CD4-positive, alpha-beta memory T cell (primary cell): Measurements from ENCODE around the gene GAK. TPM values are rescaled to one million over a fixed set of nuclear protein-coding genes. Genes with fewer than 3 reads are reported as not detected.

Experiments
- CTCF ChIA-PET: fragments of 350-600 bp; sonication (Branson Sonifier 250); formaldehyde crosslinking; loops from one replicate; lab custom pipeline; 2021; ENCODE audit warnings: inconsistent platforms; ENCODE audit not compliant: partially characterized antibody; lab: Charles Lee
- POLR2A ChIA-PET: fragments of 350-600 bp; sonication (Branson Sonifier 250); formaldehyde crosslinking; loops from one replicate; lab custom pipeline; 2021; ENCODE audit not compliant: partially characterized antibody; lab: Charles Lee
- DNase-seq, 5 donors: peaks; one replicate each; pipeline versions ENCODE4 v3.0.0 to v3.0.0-alpha.2; 2020 to 2022; ENCODE audit warnings: mixed read lengths in 1 of 5
- H3K27ac ChIP-seq: one replicate; pipeline ENCODE4 v1.7.0; 2013; ENCODE audit warnings: low read depth, low read length
- H3K27me3 ChIP-seq: 2 replicates; pipeline ENCODE4 v1.7.0; 2013; ENCODE audit warnings: mild to moderate bottlenecking, low read length, moderate library complexity; ENCODE audit not compliant: insufficient read depth
- H3K36me3 ChIP-seq: 2 replicates; pipeline ENCODE4 v1.7.0; 2013; ENCODE audit warnings: mild to moderate bottlenecking, low read length, moderate library complexity; ENCODE audit not compliant: insufficient read depth
- H3K4me1 ChIP-seq: 2 replicates; pipeline ENCODE4 v1.7.0; 2013; ENCODE audit warnings: mild to moderate bottlenecking, low read length, moderate library complexity; ENCODE audit not compliant: insufficient read depth
- H3K4me3 ChIP-seq, 2 donors: one replicate each; pipeline ENCODE4 v1.7.0; 2013; ENCODE audit warnings: low read length in 2 of 2, mild to moderate bottlenecking in 1 of 2
- H3K9me3 ChIP-seq, 2 donors: one replicate each; pipeline ENCODE4 v1.7.0; 2013; ENCODE audit warnings: low read length in 2 of 2, control low read depth in 1 of 2; ENCODE audit not compliant: control insufficient read depth in 1 of 2
- H3K27ac Mint-ChIP-seq, 7 donors: one replicate each; pipeline ENCODE4 v1.8.0; 2020 to 2021; ENCODE audit warnings: mixed read lengths in 7 of 7, mild to moderate bottlenecking in 6 of 7, inconsistent platforms in 3 of 7, moderate library complexity in 3 of 7
- H3K27me3 Mint-ChIP-seq, 2 donors: one replicate each; pipeline ENCODE4 v1.8.0; 2020 to 2021; ENCODE audit warnings: mixed read lengths in 2 of 2
- H3K36me3 Mint-ChIP-seq, 2 donors: one replicate each; pipeline ENCODE4 v1.8.0; 2020 to 2021; ENCODE audit warnings: mixed read lengths in 2 of 2, inconsistent platforms in 1 of 2, mild to moderate bottlenecking in 1 of 2
- H3K4me1 Mint-ChIP-seq, 4 donors: one replicate each; pipeline ENCODE4 v1.8.0; 2020 to 2021; ENCODE audit warnings: mixed read lengths in 4 of 4, mild to moderate bottlenecking in 1 of 4
- H3K4me3 Mint-ChIP-seq, 8 donors: one replicate each; pipeline ENCODE4 v1.8.0; 2020 to 2021; ENCODE audit warnings: mixed read lengths in 8 of 8, mild to moderate bottlenecking in 7 of 8, moderate library complexity in 6 of 8, inconsistent platforms in 3 of 8
- H3K9me3 Mint-ChIP-seq, 8 donors: one replicate each; pipeline ENCODE4 v1.8.0; 2020 to 2021; ENCODE audit warnings: mixed read lengths in 8 of 8, mild to moderate bottlenecking in 5 of 8, inconsistent platforms in 3 of 8, moderate library complexity in 1 of 8
- intact Hi-C: fragments of 100-400 bp; cut with micrococcal nuclease; formaldehyde crosslinking; loops from one replicate; pipeline ENCODE4 v1.15.1; 2023
- polyA plus RNA-seq, 2 donors: library from polyadenylated mRNA; unstranded; fragments of 300-500 nt; fragmentation: Illumina TruSeq; gene quantifications; one replicate each; pipeline ENCODE4 v1.2.3, GENCODE V29; 2021
- total RNA-seq, 2 experiments: library from RNA; stranded (reverse); gene quantifications; one replicate each; pipeline ENCODE4 v1.2.3, GENCODE V29; 2021

Gene GAK
- total and polyA plus RNA-seq, 4 experiments from 2014 or later, result 32.5 to 188 (median 130) TPM

DNA sequence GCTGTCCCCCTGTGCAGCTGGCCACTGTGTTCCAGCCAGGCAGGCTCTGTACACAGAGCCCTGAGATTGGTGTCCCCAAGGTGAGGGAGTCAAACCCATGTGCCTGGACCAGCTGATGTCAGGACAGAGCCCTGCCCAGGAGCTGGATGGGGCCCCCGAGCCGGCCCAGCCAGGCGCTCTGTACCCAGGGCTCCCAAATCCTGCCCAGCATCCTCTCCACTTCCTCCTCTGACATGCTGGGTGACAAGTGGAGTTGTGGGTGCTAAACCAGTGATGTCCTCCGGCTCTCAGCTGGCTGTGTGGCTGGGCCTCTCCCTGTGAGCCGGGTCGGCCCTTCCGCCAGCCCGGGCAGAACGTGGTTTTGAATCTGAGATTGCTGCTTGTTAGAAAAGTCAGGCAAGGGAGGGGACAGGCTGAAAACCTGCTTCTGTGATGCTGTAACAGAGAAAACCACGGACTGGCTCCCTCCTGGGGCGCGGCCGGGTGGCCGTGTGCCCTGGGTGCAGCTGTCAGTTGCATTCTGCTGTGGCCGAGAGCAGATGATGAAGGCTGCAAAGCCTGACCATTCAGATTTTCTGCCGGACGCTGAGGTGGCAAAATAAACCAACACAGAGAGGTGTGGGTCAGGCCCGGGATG lies 98.3 kb downstream of the GAK start:
- ChIA-PET POLR2A (no interaction called here), CTCF (no interaction called here)
- no peaks in the 10 kb centered on the region for H3K27me3 ChIP-seq
- intact Hi-C loops, result no loop called here
- DNase-seq, result no peak
- H3K27ac ChIP-seq, result no peak overlapping the region
- H3K4me3 Mint-ChIP-seq, result no peak overlapping the region
- peaks cover 0 to 24% (median 14%) of the 10 kb centered on the region in 8 donors for H3K9me3 Mint-ChIP-seq
- H3K36me3 Mint-ChIP-seq, result no peaks in the 10 kb centered on the region
- H3K4me1 Mint-ChIP-seq, result no peaks in the 10 kb centered on the region
- H3K9me3 ChIP-seq, result peaks cover 0 to 10% of the 10 kb centered on the region in 2 donors
- peaks cover 2 to 6% of the 10 kb centered on the region in 2 donors for H3K27me3 Mint-ChIP-seq
- H3K4me3 ChIP-seq, result no peak overlapping the region
- H3K4me1 ChIP-seq, result no peaks in the 10 kb centered on the region
- H3K36me3 ChIP-seq, result no peaks in the 10 kb centered on the region
- no peak overlapping the region for H3K27ac Mint-ChIP-seq

DNA sequence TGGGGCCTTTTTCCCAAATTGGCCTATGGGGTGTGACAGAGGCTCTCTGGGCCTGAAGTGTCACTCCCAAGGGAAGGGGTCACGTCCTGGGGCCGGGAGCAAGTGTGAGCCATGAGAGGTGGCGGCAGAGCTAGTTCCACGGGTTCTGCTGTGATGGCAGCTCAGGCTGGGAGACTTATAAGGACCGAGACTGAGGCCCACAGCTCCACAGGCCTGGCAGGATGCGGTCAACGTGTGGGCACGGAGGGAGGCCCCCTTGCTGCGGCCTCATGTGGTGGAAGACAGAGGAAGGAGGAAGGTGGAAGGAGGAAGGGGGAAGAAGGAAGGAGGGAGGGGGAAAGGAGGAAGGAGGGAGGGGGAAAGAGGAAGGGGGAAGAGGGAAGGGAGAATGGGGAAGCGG lies 99.0 kb downstream of the GAK start:
- intact Hi-C loops, result no loop called here
- Mint-ChIP-seq H3K36me3 (no peaks in the 10 kb centered on the region), H3K9me3 (peaks cover 0 to 17% (median 12%) of the 10 kb centered on the region in 8 donors), H3K27ac (no peak overlapping the region), H3K4me3 (no peak overlapping the region), H3K4me1 (peaks cover 0 to 2% (median under 1%) of the 10 kb centered on the region in 4 donors), H3K27me3 (peaks cover 5 to 11% of the 10 kb centered on the region in 2 donors)
- Histone ChIP-seq H3K27me3 (peaks cover 6% of the 10 kb centered on the region), H3K27ac (no peak overlapping the region), H3K4me1 (no peaks in the 10 kb centered on the region), H3K36me3 (no peaks in the 10 kb centered on the region), H3K4me3 (no peak overlapping the region), H3K9me3 (peaks cover 0 to 10% of the 10 kb centered on the region in 2 donors)
- no peak for DNase-seq
- ChIA-PET CTCF (no interaction called here), POLR2A (no interaction called here)

DNA sequence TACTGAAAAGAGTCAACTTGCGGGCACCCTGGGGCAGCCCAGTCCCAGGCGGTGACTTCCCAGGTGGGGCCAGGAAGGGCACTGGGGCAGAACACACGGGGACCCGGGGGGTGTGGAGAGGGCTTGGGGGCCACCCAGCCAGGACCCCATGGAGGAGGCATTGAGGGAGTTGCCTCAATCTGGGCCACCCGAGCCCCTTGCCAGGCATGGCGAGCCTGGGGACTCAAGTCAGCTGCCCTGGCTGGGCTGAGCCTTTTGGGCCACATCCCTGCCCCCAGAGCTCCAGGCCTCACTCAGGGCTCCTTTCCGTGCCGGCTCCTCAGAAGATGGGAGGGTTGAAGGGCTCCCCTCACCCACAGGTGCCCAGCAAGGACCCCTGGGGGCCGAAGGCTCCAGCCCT lies 99.6 kb downstream of the GAK start:
- Mint-ChIP-seq H3K9me3 (peaks cover 0 to 11% (median 5%) of the 10 kb centered on the region in 8 donors), H3K27me3 (peaks cover 10 to 17% of the 10 kb centered on the region in 2 donors), H3K4me3 (no peak overlapping the region), H3K36me3 (no peaks in the 10 kb centered on the region), H3K4me1 (peaks cover 0 to 8% (median 5%) of the 10 kb centered on the region in 4 donors), H3K27ac (no peak overlapping the region)
- H3K36me3 ChIP-seq, result no peaks in the 10 kb centered on the region
- no peak overlapping the region for H3K27ac ChIP-seq
- DNase-seq, result no peak
- POLR2A ChIA-PET, result no interaction called here
- H3K4me1 ChIP-seq, result no peaks in the 10 kb centered on the region
- H3K9me3 ChIP-seq, result peaks cover 0 to 4% of the 10 kb centered on the region in 2 donors
- intact Hi-C loops, result no loop called here
- H3K4me3 ChIP-seq, result no peak overlapping the region
- peaks cover 11% of the 10 kb centered on the region for H3K27me3 ChIP-seq
- CTCF ChIA-PET, result no interaction called here

DNA sequence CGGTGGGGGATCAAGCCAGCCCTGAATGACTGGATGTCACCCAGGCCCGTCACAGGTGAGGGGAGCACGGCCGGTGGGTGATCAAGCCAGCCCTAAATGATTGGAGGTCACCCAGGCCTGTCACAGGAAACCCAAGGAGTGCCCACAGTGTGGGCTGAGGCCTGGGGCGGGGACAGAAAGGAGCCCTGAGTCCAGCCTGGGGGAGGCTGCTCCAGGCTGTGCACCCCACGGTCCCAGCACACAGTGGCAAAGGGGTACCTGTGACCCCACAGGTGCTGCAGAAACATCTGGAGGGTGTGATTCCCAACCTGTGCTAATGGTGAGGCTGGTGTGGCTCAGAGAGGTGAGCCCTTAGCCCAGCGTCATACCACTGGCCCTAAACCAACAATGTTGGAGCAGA lies 100.0 kb downstream of the GAK start:
- POLR2A ChIA-PET, result no interaction called here
- CTCF ChIA-PET, result no interaction called here
- intact Hi-C loops, result no loop called here
- Mint-ChIP-seq H3K4me1 (peaks cover 0 to 9% (median 5%) of the 10 kb centered on the region in 4 donors), H3K27me3 (peaks cover 12 to 18% of the 10 kb centered on the region in 2 donors), H3K36me3 (no peaks in the 10 kb centered on the region), H3K27ac (no peak overlapping the region), H3K4me3 (no peak overlapping the region), H3K9me3 (peaks cover 0 to 8% (median 2%) of the 10 kb centered on the region in 8 donors)
- no peak for DNase-seq
- no peak overlapping the region for H3K4me3 ChIP-seq
- no peak overlapping the region for H3K27ac ChIP-seq
- peaks cover 16% of the 10 kb centered on the region for H3K27me3 ChIP-seq
- no peaks in the 10 kb centered on the region for H3K4me1 ChIP-seq
- H3K9me3 ChIP-seq, result peaks cover 0 to under 1% of the 10 kb centered on the region in 2 donors
- no peaks in the 10 kb centered on the region for H3K36me3 ChIP-seq

DNA sequence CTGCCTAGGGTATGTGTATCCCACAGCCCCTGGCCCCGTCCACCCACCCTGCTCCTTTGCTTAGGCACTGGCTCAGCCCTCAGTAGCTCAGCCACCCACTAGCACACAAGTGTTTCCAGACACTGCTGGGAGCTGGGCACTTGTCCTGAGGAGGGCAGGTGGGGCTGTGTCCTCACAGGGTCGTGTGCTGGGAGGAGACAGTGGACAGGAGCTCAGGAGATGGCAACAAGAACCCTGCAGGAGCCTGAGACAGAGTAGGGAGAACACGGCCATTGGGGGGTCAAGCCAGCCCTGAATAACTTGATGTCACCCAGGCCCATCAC lies 100.7 kb downstream of the GAK start:
- no peak for DNase-seq
- intact Hi-C loops, result no loop called here
- peaks cover 12 to 18% of the 10 kb centered on the region in 2 donors for H3K27me3 Mint-ChIP-seq
- no peak overlapping the region for H3K27ac ChIP-seq
- H3K4me1 ChIP-seq, result no peaks in the 10 kb centered on the region
- peaks cover 0 to 8% (median 0%) of the 10 kb centered on the region in 8 donors for H3K9me3 Mint-ChIP-seq
- no peaks in the 10 kb centered on the region for H3K36me3 Mint-ChIP-seq
- no peak overlapping the region for H3K4me3 Mint-ChIP-seq
- no peak overlapping the region for H3K27ac Mint-ChIP-seq
- peaks cover 16% of the 10 kb centered on the region for H3K27me3 ChIP-seq
- no peaks in the 10 kb centered on the region for H3K36me3 ChIP-seq
- ChIA-PET CTCF (no interaction called here), POLR2A (no interaction called here)
- peaks cover 0 to 9% (median 5%) of the 10 kb centered on the region in 4 donors for H3K4me1 Mint-ChIP-seq
- no peak overlapping the region for H3K4me3 ChIP-seq
- H3K9me3 ChIP-seq, result no peaks in the 10 kb centered on the region

DNA sequence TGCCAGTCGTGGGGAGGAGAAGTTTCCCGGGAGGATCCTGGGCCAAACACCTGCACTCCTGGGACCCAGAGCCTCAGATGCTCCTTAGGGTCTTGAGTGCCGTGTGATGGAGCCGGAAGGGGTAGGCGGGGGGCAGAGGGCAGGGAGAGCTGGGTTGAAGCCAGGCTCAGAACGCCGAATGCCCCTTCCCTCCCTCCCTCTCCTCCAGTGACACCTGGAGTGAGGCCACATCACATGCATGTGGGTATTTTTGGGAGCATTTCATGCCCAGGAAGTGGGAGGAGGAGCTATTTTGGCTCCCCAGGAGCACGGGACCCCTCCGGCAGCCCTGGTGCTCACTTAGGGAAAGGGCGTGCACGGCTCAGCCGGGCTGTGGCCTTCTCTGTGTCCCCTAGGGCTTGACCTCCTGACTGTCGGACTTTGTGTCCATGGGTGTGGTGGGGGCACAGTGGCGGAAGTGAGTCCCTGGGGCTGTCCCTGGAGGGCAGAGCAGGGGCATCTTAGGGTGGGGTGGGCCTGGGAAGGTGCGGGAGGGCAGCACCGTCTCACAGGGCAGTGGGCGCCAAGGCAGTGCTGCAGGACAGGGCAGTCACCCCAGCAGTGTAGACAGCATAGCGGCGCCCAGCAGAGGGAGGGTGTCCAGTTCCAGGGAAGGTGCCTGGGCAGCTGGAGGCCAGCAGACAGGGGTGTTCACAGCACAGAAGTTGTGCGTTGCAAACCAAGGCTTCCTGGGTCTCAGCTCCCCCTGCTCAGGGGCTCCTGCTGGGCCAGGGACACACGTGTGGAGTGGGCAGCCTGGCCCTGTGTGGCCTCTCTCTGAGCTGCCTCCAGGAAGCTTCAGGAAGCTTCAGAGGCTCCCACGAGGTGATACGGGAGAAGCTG lies 101.3 kb downstream of the GAK start:
- no peaks in the 10 kb centered on the region for H3K36me3 ChIP-seq
- ChIA-PET POLR2A (no interaction called here), CTCF (no interaction called here)
- peaks cover 12 to 18% of the 10 kb centered on the region in 2 donors for H3K27me3 Mint-ChIP-seq
- peaks cover 16% of the 10 kb centered on the region for H3K27me3 ChIP-seq
- no peak overlapping the region for H3K27ac ChIP-seq
- H3K9me3 Mint-ChIP-seq, result peaks cover 0 to 8% (median 0%) of the 10 kb centered on the region in 8 donors
- no peak overlapping the region for H3K4me3 Mint-ChIP-seq
- H3K27ac Mint-ChIP-seq, result no peak overlapping the region
- no peaks in the 10 kb centered on the region for H3K9me3 ChIP-seq
- H3K4me1 ChIP-seq, result no peaks in the 10 kb centered on the region
- H3K36me3 Mint-ChIP-seq, result no peaks in the 10 kb centered on the region
- intact Hi-C loops, result no loop called here
- no peak for DNase-seq
- H3K4me1 Mint-ChIP-seq, result peaks cover 0 to 9% (median 5%) of the 10 kb centered on the region in 4 donors
- H3K4me3 ChIP-seq, result no peak overlapping the region

DNA sequence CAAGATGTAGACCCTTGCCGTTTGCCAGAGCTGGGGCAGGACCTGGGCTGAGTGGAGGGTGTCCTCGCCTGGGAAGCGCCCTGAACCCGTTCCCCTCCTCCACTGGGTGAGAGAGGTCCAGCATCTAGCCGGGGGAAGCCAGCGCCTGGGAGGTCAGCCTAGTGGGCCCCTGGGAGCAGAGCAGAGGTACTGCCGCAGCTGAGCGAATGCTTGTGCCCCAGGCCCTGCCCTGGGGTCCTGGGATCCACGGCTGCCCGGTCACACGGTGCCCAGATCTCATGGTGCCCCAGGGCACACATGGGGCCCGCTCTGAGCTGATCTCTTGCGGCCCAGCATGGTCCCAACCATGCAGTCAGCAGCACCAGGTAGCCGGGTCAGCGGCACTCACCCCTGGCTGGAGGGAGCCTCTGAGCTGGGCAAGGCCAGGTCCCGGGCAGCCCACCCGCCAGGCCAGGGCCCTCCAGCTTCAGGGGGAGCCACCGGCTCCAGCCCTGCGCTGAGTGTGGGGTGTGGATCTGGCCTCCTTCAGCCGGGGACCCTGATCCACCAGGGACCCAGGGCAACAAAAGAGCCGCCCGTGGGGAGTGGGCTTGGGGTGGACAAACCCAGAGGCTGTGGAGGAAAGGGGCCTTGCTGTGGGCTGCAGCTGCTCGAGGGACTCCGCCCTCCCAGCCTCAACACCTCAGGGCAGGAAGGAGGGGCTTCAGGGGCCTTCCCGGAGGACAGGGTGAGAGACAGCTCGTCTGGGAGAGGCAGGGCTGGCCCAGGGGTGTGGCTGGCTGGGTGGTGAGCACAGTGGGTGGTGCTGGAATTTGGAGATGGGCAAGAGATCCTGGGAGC lies 102.1 kb downstream of the GAK start:
- Mint-ChIP-seq H3K27ac (no peak overlapping the region), H3K4me3 (no peak overlapping the region), H3K36me3 (no peaks in the 10 kb centered on the region), H3K4me1 (peaks cover 0 to 9% (median 5%) of the 10 kb centered on the region in 4 donors), H3K9me3 (peaks cover 0 to 8% (median 0%) of the 10 kb centered on the region in 8 donors), H3K27me3 (peaks cover 12 to 18% of the 10 kb centered on the region in 2 donors)
- Histone ChIP-seq H3K4me1 (no peaks in the 10 kb centered on the region), H3K27me3 (peaks cover 16% of the 10 kb centered on the region), H3K9me3 (no peaks in the 10 kb centered on the region), H3K4me3 (no peak overlapping the region), H3K36me3 (no peaks in the 10 kb centered on the region), H3K27ac (no peak overlapping the region)
- intact Hi-C loops, result no loop called here
- ChIA-PET POLR2A (no interaction called here), CTCF (no interaction called here)
- DNase-seq, result no peak
